Brain microvascular endothelial cell (primary cell): ENCODE data around the gene CHRNA5.

Experiments used
- DNase-seq: peaks from one replicate; pipeline ENCODE4 v3.0.0-alpha.2; 2020
- H3K27ac ChIP-seq: fragments of 250-450 bp; sonication (Bioruptor Pico); 2 replicates; pipeline ENCODE4 v1.5.1; 2020; ENCODE audit warnings: mild to moderate bottlenecking, moderate library complexity
- H3K27me3 ChIP-seq: fragments of 250-450 bp; sonication (Bioruptor Pico); replicated peaks from 2 replicates; pipeline ENCODE4 v1.5.1; 2020; ENCODE audit warnings: mild to moderate bottlenecking
- H3K36me3 ChIP-seq: fragments of 250-450 bp; sonication (Bioruptor Pico); replicated peaks from 2 replicates; pipeline ENCODE4 v1.5.1; 2020; ENCODE audit warnings: mild to moderate bottlenecking
- H3K4me3 ChIP-seq: 2 replicates; pipeline ENCODE4 v1.5.1; 2011; ENCODE audit warnings: low read depth, mild to moderate bottlenecking, control low read depth, low read length, moderate library complexity
- CTCF ChIP-seq: IDR thresholded peaks from 2 replicates; pipeline ENCODE4 v1.5.1; 2011; ENCODE audit warnings: low read depth, mild to moderate bottlenecking, moderate library complexity, low read length, control low read depth, inconsistent platforms; ENCODE audit errors: missing control alignments
- in situ Hi-C: cut with HindIII; loops from 2 replicates; pipeline ENCODE4 v1.10.0; 2017; ENCODE audit warnings: low sequenced_read_pairs, low pct_ligation_motif_present

Gene CHRNA5

GRCh38 chr15:78629031-78629715 is 63.9 kb downstream of the CHRNA5 start:
- no peak for TF ChIP-seq CTCF
- no peak for DNase-seq

GRCh38 chr15:78629716-78630065 is 64.4 kb downstream of the CHRNA5 start:
- no peak for DNase-seq
- H3K27ac ChIP-seq, result no peak overlapping the region
- in situ Hi-C loops, result no loop called here
- TF ChIP-seq CTCF, result no peak
- H3K4me3 ChIP-seq, result no peak overlapping the region
- H3K27me3 ChIP-seq, result peaks cover 17% of the 10 kb centered on the region
- no peaks in the 10 kb centered on the region for H3K36me3 ChIP-seq

More at GRCh38 chr15:78629031-78629715, 63.9 kb downstream of the CHRNA5 start:
- peaks cover 19% of the 10 kb centered on the region for H3K27me3 ChIP-seq
- no peak overlapping the region for H3K27ac ChIP-seq
- H3K36me3 ChIP-seq, result no peaks in the 10 kb centered on the region
- in situ Hi-C loops, result no loop called here
- H3K4me3 ChIP-seq, result no peak overlapping the region

GRCh38 chr15:78630886-78631633 is 65.7 kb downstream of the CHRNA5 start:
- Histone ChIP-seq H3K4me3 (no peak overlapping the region), H3K36me3 (no peaks in the 10 kb centered on the region), H3K27me3 (peaks cover 17% of the 10 kb centered on the region), H3K27ac (no peak overlapping the region)
- no peak for TF ChIP-seq CTCF
- no peak for DNase-seq
- in situ Hi-C loops, result no loop called here

GRCh38 chr15:78633348-78633747 is 68.0 kb downstream of the CHRNA5 start:
- no peak overlapping the region for H3K4me3 ChIP-seq
- in situ Hi-C loops, result no loop called here
- TF ChIP-seq CTCF, result no peak
- no peak for DNase-seq
- peaks cover 3% of the 10 kb centered on the region for H3K27me3 ChIP-seq
- no peak overlapping the region for H3K27ac ChIP-seq
- no peaks in the 10 kb centered on the region for H3K36me3 ChIP-seq

- in situ Hi-C loops, result no loop called here
Measured at GRCh38 chr15:78634210-78635145, 69.2 kb downstream of the CHRNA5 start.

More at GRCh38 chr15:78634210-78635145, 69.2 kb downstream of the CHRNA5 start:
- Histone ChIP-seq H3K27me3 (peaks cover 2% of the 10 kb centered on the region), H3K27ac (no peak overlapping the region), H3K36me3 (no peaks in the 10 kb centered on the region), H3K4me3 (no peak overlapping the region)
- DNase-seq, result no peak
- TF ChIP-seq CTCF, result no peak
